Caco-2 (cell line): Measurements from ENCODE around the gene RBM41. TPM values are rescaled to one million over a fixed set of nuclear protein-coding genes. Genes with fewer than 3 reads are reported as not detected.
A peak's percentile ranks its signal among the peaks of the same experiment; 100 is the strongest.

Experiments used
- BruUV-seq: library from RNA; stranded (reverse); fragments of 400-500 nt; replicated peaks from 2 replicates; lab custom pipeline; 2021; lab: Mats Ljungman, UMichigan
- CTCF ChIA-PET: fragments of 300-600 bp; sonication (Branson Sonifier 250); formaldehyde crosslinking; loops from one replicate; lab custom pipeline; 2022; ENCODE audit warnings: antibody characterized with exemption; lab: Charles Lee
- POLR2A ChIA-PET: fragments of 300-600 bp; sonication (Branson Sonifier 250); formaldehyde crosslinking; loops from one replicate; lab custom pipeline; 2022; ENCODE audit warnings: antibody characterized with exemption; lab: Charles Lee
- DNase-seq, 2 experiments: peaks; one replicate each; pipeline versions ENCODE4 v3.0.0 to v3.0.0-alpha.2; 2020 to 2022
- H3K27me3 ChIP-seq: replicated peaks from 2 replicates; pipeline ENCODE4 v1.6.0; 2011; ENCODE audit warnings: low read length; ENCODE audit not compliant: control insufficient read depth, insufficient read depth
- H3K36me3 ChIP-seq: 2 replicates; pipeline ENCODE4 v1.5.1; 2011; ENCODE audit warnings: low read length; ENCODE audit not compliant: control insufficient read depth, insufficient read depth
- H3K4me1 ChIP-seq: fragments of 250-450 bp; sonication (Bioruptor Pico); 2 replicates; pipeline ENCODE4 v1.5.1; 2020; ENCODE audit warnings: mild to moderate bottlenecking
- H3K4me3 ChIP-seq: 2 replicates; pipeline ENCODE4 v1.5.1; 2011; ENCODE audit warnings: low read depth, mild to moderate bottlenecking, control low read depth, low read length
- H3K9me3 ChIP-seq: fragments of 250-450 bp; sonication (Bioruptor Pico); 2 replicates; pipeline ENCODE4 v1.5.1; 2020; ENCODE audit warnings: mild to moderate bottlenecking, moderate library complexity
- H3K27ac Mint-ChIP-seq: one replicate; pipeline ENCODE4 v1.8.0; 2022; ENCODE audit warnings: mixed read lengths; ENCODE audit not compliant: unreplicated experiment
- H3K27me3 Mint-ChIP-seq: one replicate; pipeline ENCODE4 v1.8.0; 2022; ENCODE audit warnings: mixed read lengths; ENCODE audit not compliant: insufficient read depth, unreplicated experiment
- H3K36me3 Mint-ChIP-seq: one replicate; pipeline ENCODE4 v1.8.0; 2022; ENCODE audit warnings: mild to moderate bottlenecking, mixed read lengths; ENCODE audit not compliant: insufficient read depth, unreplicated experiment
- H3K4me1 Mint-ChIP-seq: one replicate; pipeline ENCODE4 v1.8.0; 2022; ENCODE audit warnings: low read depth, mixed read lengths; ENCODE audit not compliant: unreplicated experiment
- H3K4me3 Mint-ChIP-seq: one replicate; pipeline ENCODE4 v1.8.0; 2022; ENCODE audit warnings: mild to moderate bottlenecking, moderate library complexity, mixed read lengths; ENCODE audit not compliant: unreplicated experiment
- H3K9me3 Mint-ChIP-seq: one replicate; pipeline ENCODE4 v1.8.0; 2022; ENCODE audit warnings: mixed read lengths; ENCODE audit not compliant: unreplicated experiment
- intact Hi-C: fragments of 100-400 bp; cut with micrococcal nuclease; formaldehyde crosslinking; loops from one replicate; pipeline ENCODE4 v1.10.0; 2022; ENCODE audit not compliant: unreplicated experiment
- total RNA-seq: library from RNA; stranded (reverse); gene quantifications from 2 replicates; pipeline ENCODE4 v1.2.3, GENCODE V29; 2022
- TF ChIP-seq, protein P1 (sequence below), 2 experiments: fragments of 200-600 bp in 1 of 2; IDR thresholded peaks; 1 replicate in 1 of 2; 2 replicates in 1 of 2; pipeline versions ENCODE4 v1.5.1 to v1.8.0; 2011 to 2022; ENCODE audit warnings: antibody characterized with exemption in 1 of 2, control low read depth in 1 of 2, inconsistent platforms in 1 of 2, low read depth in 1 of 2, low read length in 1 of 2, mild to moderate bottlenecking in 1 of 2, moderate library complexity in 1 of 2; ENCODE audit not compliant: insufficient read depth in 1 of 2, severe bottlenecking in 1 of 2, unreplicated experiment in 1 of 2

RBM41 gene
- total RNA-seq, 1 experiment from 2014 or later = 11.8 TPM

DNA sequence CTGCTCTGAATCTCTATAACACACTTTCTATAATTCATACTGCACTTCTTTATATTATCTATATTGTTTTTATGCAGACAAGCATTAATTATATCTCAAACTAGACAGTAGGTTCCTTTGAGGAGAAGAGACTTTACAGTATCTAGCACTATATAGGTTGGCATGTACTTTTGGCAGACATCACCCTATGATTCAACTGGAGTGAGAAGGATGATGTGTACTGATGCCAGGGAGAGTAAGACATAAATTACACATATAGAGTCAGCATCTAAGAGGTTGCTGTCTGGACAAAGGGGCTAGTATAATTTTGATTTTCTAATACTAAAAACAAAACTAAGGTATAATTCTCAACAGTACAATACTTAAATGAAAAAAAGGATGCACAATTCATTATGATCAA lies 5.1 kb upstream of the RBM41 start:
- Histone ChIP-seq H3K27me3 (no peaks in the 10 kb centered on the region), H3K4me3 (no peak overlapping the region), H3K36me3 (no peaks in the 10 kb centered on the region), H3K4me1 (no peaks in the 10 kb centered on the region), H3K9me3 (no peaks in the 10 kb centered on the region)
- no TSS peak for BruUV-seq
- TF ChIP-seq, protein P1, sequence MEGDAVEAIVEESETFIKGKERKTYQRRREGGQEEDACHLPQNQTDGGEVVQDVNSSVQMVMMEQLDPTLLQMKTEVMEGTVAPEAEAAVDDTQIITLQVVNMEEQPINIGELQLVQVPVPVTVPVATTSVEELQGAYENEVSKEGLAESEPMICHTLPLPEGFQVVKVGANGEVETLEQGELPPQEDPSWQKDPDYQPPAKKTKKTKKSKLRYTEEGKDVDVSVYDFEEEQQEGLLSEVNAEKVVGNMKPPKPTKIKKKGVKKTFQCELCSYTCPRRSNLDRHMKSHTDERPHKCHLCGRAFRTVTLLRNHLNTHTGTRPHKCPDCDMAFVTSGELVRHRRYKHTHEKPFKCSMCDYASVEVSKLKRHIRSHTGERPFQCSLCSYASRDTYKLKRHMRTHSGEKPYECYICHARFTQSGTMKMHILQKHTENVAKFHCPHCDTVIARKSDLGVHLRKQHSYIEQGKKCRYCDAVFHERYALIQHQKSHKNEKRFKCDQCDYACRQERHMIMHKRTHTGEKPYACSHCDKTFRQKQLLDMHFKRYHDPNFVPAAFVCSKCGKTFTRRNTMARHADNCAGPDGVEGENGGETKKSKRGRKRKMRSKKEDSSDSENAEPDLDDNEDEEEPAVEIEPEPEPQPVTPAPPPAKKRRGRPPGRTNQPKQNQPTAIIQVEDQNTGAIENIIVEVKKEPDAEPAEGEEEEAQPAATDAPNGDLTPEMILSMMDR (IDR thresholded peaks at IDR 0.05; ENCODE audit: insufficient read depth in 1 of 2, low read depth in 1 of 2, low read length in 1 of 2, severe bottlenecking in 1 of 2, unreplicated experiment in 1 of 2) = no peak
- Mint-ChIP-seq H3K36me3 (no peaks in the 10 kb centered on the region), H3K9me3 (no peaks in the 10 kb centered on the region), H3K4me1 (peaks cover 3% of the 10 kb centered on the region), H3K27ac (no peak overlapping the region), H3K4me3 (no peak overlapping the region), H3K27me3 (peaks cover 4% of the 10 kb centered on the region)
- CTCF ChIA-PET = no interaction called here
- POLR2A ChIA-PET = no interaction called here
- DNase-seq = no peak
- intact Hi-C loops = no loop called here

DNA sequence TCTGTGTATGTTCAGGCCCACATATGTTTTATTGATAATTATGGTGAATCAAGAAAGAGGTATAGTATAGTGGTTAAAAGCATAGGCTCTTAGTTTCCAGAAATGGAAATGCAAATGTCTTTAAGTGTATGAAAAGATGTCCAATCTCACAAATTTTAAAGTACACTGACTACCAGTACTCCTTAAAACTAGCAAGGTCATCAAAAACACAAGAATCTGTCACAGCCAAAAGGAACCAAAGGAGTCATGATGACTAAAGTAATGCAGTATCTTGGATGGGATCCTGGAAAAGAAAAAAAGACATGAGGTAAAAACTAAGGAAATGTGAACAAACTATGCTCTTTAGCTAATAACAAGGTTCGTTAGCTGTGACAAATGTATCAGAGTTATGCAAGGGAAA lies 661 bp upstream of the RBM41 start:
- H3K36me3 Mint-ChIP-seq = peaks cover 12% of the 10 kb centered on the region
- no peaks in the 10 kb centered on the region for H3K27me3 ChIP-seq
- DNase-seq = no peak
- no peaks in the 10 kb centered on the region for H3K27me3 Mint-ChIP-seq
- no peaks in the 10 kb centered on the region for H3K9me3 Mint-ChIP-seq
- no peaks in the 10 kb centered on the region for H3K4me1 ChIP-seq
- peaks cover 11% of the 10 kb centered on the region for H3K4me1 Mint-ChIP-seq
- POLR2A ChIA-PET = no interaction called here
- H3K27ac Mint-ChIP-seq = no peak overlapping the region
- no TSS peak for BruUV-seq
- TF ChIP-seq, protein P1 (IDR thresholded peaks at IDR 0.05; ENCODE audit: insufficient read depth in 1 of 2, low read depth in 1 of 2, low read length in 1 of 2, severe bottlenecking in 1 of 2, unreplicated experiment in 1 of 2) = no peak
- CTCF ChIA-PET = no interaction called here
- H3K4me3 ChIP-seq = no peak overlapping the region; the same call in 1 of the 2 replicates
- H3K4me3 Mint-ChIP-seq = peak overlapping the region; percentile 99
- intact Hi-C loops = loop anchor here (5.0 to 10.0 kb wide), 2 partner anchors 86 to 122 kb away; partner anchors contain the start of genes DNAAF6 and NUP62CL
- H3K36me3 ChIP-seq = no peaks in the 10 kb centered on the region
- H3K9me3 ChIP-seq = no peaks in the 10 kb centered on the region

DNA sequence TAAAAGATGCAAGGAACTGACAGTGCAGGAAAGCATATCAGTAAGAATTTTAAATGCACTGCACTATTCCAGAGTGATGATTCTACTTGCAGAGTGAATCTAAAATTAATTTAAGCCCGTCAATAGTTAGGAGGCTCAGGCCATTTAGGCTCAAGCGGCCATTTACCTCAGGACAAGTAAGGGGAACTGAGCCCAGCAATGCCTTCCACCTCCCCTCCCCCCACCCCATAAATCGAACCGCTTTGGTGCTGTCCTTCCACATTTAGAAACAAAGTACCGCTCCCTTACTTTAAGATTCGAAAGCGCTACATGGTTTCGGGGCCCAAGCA lies 665 bp downstream of the RBM41 start:
- Histone ChIP-seq H3K36me3 (no peaks in the 10 kb centered on the region), H3K9me3 (no peaks in the 10 kb centered on the region), H3K4me1 (no peaks in the 10 kb centered on the region), H3K27me3 (no peaks in the 10 kb centered on the region), H3K4me3 (peak overlapping the region; percentile 64)
- ChIA-PET CTCF (no interaction called here), POLR2A (no interaction called here)
- no peaks in the 10 kb centered on the region for H3K9me3 Mint-ChIP-seq
- H3K4me3 Mint-ChIP-seq = peak overlapping the region; percentile 99
- no TSS peak for BruUV-seq
- intact Hi-C loops = loop anchor here (5.0 to 10.0 kb wide), 2 partner anchors 87 to 121 kb away; partner anchors contain the start of genes DNAAF6 and NUP62CL
- no peak for DNase-seq
- H3K27me3 Mint-ChIP-seq = no peaks in the 10 kb centered on the region
- TF ChIP-seq, protein P1 (IDR thresholded peaks at IDR 0.05; ENCODE audit: insufficient read depth in 1 of 2, low read depth in 1 of 2, low read length in 1 of 2, severe bottlenecking in 1 of 2, unreplicated experiment in 1 of 2) = no peak
- peaks cover 11% of the 10 kb centered on the region for H3K4me1 Mint-ChIP-seq
- H3K36me3 Mint-ChIP-seq = peaks cover 17% of the 10 kb centered on the region
- no peak overlapping the region for H3K27ac Mint-ChIP-seq
